ENCODE data around the gene CCDC92B. TPM values are rescaled to one million over a fixed set of nuclear protein-coding genes. Genes with fewer than 3 reads are reported as not detected.

Gene CCDC92B
- total RNA-seq, 1 experiment from 2014 or later = not detected

GRCh38 chr17:2749784-2750181 is 331 bp upstream of the CCDC92B start:
- Histone ChIP-seq H3K4me1 (no peaks in the 10 kb centered on the region), H3K36me3 (no peaks in the 10 kb centered on the region), H3K27me3 (no peaks in the 10 kb centered on the region), H3K9me3 (replicated peaks) (no peaks in the 10 kb centered on the region), H3K27ac (no peak overlapping the region), H3K4me3 (no peak overlapping the region)
- DNase-seq = peak; percentile 40 to 56

DNA sequence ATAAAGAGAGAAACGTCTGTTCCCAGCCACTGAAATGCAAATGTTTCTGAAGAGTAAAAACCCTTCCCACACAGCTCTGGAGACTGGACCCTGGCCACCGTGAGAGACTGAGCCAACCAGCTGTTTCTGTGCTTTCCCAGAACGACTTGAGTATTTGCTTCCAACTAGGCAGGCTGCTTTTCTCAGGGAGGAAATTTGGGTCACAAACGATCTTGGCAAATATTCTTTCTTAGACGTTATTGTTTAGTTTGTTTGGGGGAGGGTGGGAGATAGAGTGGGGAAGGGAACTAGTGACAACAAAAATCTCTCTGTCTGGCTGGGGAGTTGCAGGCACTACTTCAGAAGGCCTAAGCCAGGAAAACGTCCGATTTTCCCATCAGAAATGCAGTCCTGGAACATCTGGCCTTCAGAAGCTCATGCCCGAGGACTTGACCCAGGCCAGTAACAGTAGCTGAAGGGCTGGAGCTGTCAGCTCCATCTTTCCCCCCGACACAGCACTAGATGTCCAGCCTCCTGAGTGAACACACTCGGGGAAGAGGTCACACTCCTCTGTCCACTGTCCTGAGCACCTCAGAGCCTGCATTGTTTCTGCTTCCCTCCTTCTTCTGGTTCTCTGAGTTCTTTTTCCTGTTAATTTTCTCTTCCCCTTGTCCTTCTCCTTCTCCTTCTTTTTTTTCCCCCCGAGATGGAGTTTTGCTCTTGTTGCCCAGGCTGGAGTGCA is 4.0 kb downstream of the CCDC92B start:
- Histone ChIP-seq H3K27ac (no peak overlapping the region), H3K27me3 (no peaks in the 10 kb centered on the region), H3K9me3 (replicated peaks) (no peaks in the 10 kb centered on the region), H3K4me1 (no peaks in the 10 kb centered on the region), H3K4me3 (no peak overlapping the region), H3K36me3 (no peaks in the 10 kb centered on the region)
- DNase-seq = no peak

GRCh38 chr17:2737693-2738092 is 11.8 kb downstream of the CCDC92B start:
- DNase-seq = no peak
- Histone ChIP-seq H3K9me3 (replicated peaks) (no peaks in the 10 kb centered on the region), H3K27me3 (no peaks in the 10 kb centered on the region), H3K4me3 (no peak overlapping the region), H3K36me3 (no peaks in the 10 kb centered on the region), H3K27ac (no peak overlapping the region), H3K4me1 (no peaks in the 10 kb centered on the region)

DNA sequence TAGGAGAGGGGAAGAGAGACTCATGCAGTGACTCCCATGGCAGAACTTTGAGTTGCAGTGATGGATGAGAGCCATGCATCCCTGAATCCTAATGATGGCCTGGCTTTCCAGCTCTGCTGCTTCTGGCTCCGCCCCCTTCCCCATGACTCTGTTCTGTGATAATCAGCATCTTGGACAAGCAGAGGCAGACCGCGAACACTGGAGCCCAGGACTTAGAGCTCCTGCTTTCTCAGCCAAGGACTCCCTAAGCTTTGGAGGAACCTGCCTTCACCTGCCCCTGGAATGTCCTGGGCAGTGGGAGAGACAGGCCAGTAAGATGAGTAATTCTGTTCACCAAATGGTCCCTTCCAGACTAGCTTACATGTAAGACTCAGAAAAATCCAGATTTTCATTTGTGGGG is 12.5 kb downstream of the CCDC92B start:
- Histone ChIP-seq H3K27me3 (no peaks in the 10 kb centered on the region), H3K9me3 (replicated peaks) (no peaks in the 10 kb centered on the region), H3K27ac (no peak overlapping the region), H3K4me1 (no peaks in the 10 kb centered on the region), H3K4me3 (no peak overlapping the region), H3K36me3 (no peaks in the 10 kb centered on the region)
- no peak for DNase-seq

DNA sequence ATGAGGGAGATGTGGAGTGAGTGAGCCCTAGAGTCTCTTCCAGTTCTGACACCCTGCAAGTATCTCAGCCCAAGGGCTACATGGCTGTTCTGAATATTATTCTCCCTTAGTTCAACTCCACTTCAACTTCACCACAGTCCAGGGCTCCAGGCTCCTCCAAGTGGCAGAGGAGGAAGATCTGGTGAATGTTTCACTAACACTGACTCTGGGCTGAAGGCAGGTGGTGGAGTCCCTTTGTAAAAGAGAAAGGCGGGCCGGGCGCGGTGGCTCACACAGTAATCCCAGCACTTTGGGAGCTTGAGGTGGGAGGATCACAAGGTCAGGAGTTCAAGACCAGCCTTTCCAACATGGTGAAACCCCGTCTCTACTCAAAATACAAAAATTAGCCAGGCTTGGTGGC is 13.6 kb downstream of the CCDC92B start:
- no peak overlapping the region for H3K4me3 ChIP-seq
- no peaks in the 10 kb centered on the region for H3K9me3 ChIP-seq (replicated peaks)
- H3K4me1 ChIP-seq = no peaks in the 10 kb centered on the region
- H3K27me3 ChIP-seq = no peaks in the 10 kb centered on the region
- no peak overlapping the region for H3K27ac ChIP-seq
- no peak for DNase-seq
- no peaks in the 10 kb centered on the region for H3K36me3 ChIP-seq

GRCh38 chr17:2734939-2735338 is 14.5 kb downstream of the CCDC92B start:
- no peak overlapping the region for H3K27ac ChIP-seq
- H3K27me3 ChIP-seq = no peaks in the 10 kb centered on the region
- H3K4me1 ChIP-seq = no peaks in the 10 kb centered on the region
- no peak overlapping the region for H3K4me3 ChIP-seq
- no peak for DNase-seq
- no peaks in the 10 kb centered on the region for H3K9me3 ChIP-seq (replicated peaks)
- H3K36me3 ChIP-seq = no peaks in the 10 kb centered on the region

- no peaks in the 10 kb centered on the region for H3K36me3 ChIP-seq
- no peak overlapping the region for H3K27ac ChIP-seq
- no peaks in the 10 kb centered on the region for H3K27me3 ChIP-seq
- no peak overlapping the region for H3K4me3 ChIP-seq
- no peaks in the 10 kb centered on the region for H3K9me3 ChIP-seq (replicated peaks)
- DNase-seq = no peak
- no peaks in the 10 kb centered on the region for H3K4me1 ChIP-seq
These were observed 17.6 kb downstream of the CCDC92B start for GRCh38 chr17:2731807-2732206.

GRCh38 chr17:2730764-2731353 is 18.6 kb downstream of the CCDC92B start:
- Histone ChIP-seq H3K4me1 (no peaks in the 10 kb centered on the region), H3K27ac (no peak overlapping the region), H3K9me3 (replicated peaks) (no peaks in the 10 kb centered on the region), H3K27me3 (no peaks in the 10 kb centered on the region), H3K36me3 (no peaks in the 10 kb centered on the region), H3K4me3 (no peak overlapping the region)
- DNase-seq = no peak

GRCh38 chr17:2724784-2725164 is 24.7 kb downstream of the CCDC92B start:
- H3K9me3 ChIP-seq (replicated peaks) = no peaks in the 10 kb centered on the region
- no peaks in the 10 kb centered on the region for H3K36me3 ChIP-seq
- H3K27ac ChIP-seq = no peak overlapping the region
- no peak overlapping the region for H3K4me3 ChIP-seq
- no peaks in the 10 kb centered on the region for H3K4me1 ChIP-seq
- no peak for DNase-seq
- H3K27me3 ChIP-seq = no peaks in the 10 kb centered on the region

GRCh38 chr17:2723997-2724783 is 25.3 kb downstream of the CCDC92B start:
- no peaks in the 10 kb centered on the region for H3K27me3 ChIP-seq
- no peak for DNase-seq
- H3K9me3 ChIP-seq (replicated peaks) = no peaks in the 10 kb centered on the region
- no peak overlapping the region for H3K27ac ChIP-seq
- H3K4me1 ChIP-seq = no peaks in the 10 kb centered on the region
- no peaks in the 10 kb centered on the region for H3K36me3 ChIP-seq
- H3K4me3 ChIP-seq = no peak overlapping the region

DNA sequence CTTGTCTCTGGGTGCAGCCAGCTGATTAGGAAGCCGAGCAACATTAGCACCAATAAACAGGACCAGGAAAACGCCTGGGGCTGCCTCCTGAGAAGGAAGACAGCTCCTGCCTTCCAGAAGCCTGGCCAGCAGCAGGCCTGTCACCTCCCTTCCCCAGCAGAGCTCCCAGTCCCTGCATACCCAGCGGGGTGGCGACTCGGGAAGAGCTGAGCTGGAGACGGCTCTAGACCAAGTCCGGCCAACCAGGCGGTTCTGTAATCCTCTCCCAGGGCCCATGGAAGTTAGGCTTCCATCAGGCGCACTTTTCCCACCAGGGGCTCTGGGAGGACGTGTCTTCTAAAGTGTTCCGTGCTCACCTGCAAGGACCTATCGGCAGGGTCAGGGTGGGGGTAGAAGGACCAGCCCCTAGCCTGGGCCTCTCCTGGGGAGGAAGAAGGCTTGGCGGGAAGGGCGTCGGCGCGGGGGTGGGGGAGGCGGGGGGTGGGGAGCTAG is 25.9 kb downstream of the CCDC92B start:
- no peak for DNase-seq
- Histone ChIP-seq H3K4me1 (no peaks in the 10 kb centered on the region), H3K9me3 (replicated peaks) (no peaks in the 10 kb centered on the region), H3K4me3 (no peak overlapping the region), H3K27me3 (no peaks in the 10 kb centered on the region), H3K36me3 (no peaks in the 10 kb centered on the region), H3K27ac (no peak overlapping the region)

GRCh38 chr17:2722611-2723010 is 26.8 kb downstream of the CCDC92B start:
- no peak for DNase-seq
- H3K27me3 ChIP-seq = no peaks in the 10 kb centered on the region

DNA sequence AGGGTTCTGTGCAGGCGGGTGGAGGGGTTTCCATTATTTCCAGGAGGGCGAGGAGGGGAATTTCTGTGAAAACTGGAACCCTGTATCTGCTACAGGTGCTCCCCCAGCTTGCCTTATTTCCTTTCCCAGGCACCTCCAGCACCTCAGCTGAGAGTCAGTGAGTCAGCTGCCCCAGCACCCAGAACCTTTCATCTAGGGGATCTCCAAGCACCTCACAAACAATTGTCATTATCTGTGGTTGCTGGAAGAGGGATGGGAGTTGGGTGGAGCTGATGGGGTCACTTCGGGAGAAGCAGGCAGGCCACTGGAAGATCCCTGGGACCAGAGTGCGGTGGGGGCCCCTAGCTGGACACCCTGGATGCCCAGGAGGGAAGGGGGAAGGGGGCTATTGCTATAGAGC is 27.8 kb downstream of the CCDC92B start:
- H3K36me3 ChIP-seq = no peaks in the 10 kb centered on the region
- H3K4me1 ChIP-seq = no peaks in the 10 kb centered on the region
- no peak overlapping the region for H3K4me3 ChIP-seq
- DNase-seq = no peak
- no peak overlapping the region for H3K27ac ChIP-seq
- H3K27me3 ChIP-seq = no peaks in the 10 kb centered on the region
- no peaks in the 10 kb centered on the region for H3K9me3 ChIP-seq (replicated peaks)

More at GRCh38 chr17:2722611-2723010, 26.8 kb downstream of the CCDC92B start:
- no peak overlapping the region for H3K27ac ChIP-seq
- H3K9me3 ChIP-seq (replicated peaks) = no peaks in the 10 kb centered on the region
- H3K36me3 ChIP-seq = no peaks in the 10 kb centered on the region
- no peaks in the 10 kb centered on the region for H3K4me1 ChIP-seq
- H3K4me3 ChIP-seq = no peak overlapping the region

- Histone ChIP-seq H3K4me3 (no peak overlapping the region), H3K9me3 (replicated peaks) (no peaks in the 10 kb centered on the region)
- DNase-seq = no peak
These were observed 29.6 kb downstream of the CCDC92B start for GRCh38 chr17:2719861-2720260.

More at GRCh38 chr17:2719861-2720260, 29.6 kb downstream of the CCDC92B start:
- Histone ChIP-seq H3K4me1 (no peaks in the 10 kb centered on the region), H3K27me3 (no peaks in the 10 kb centered on the region), H3K27ac (no peak overlapping the region), H3K36me3 (no peaks in the 10 kb centered on the region)
